ENCODE measurements around the gene CNRIP1.

Gene CNRIP1

DNA sequence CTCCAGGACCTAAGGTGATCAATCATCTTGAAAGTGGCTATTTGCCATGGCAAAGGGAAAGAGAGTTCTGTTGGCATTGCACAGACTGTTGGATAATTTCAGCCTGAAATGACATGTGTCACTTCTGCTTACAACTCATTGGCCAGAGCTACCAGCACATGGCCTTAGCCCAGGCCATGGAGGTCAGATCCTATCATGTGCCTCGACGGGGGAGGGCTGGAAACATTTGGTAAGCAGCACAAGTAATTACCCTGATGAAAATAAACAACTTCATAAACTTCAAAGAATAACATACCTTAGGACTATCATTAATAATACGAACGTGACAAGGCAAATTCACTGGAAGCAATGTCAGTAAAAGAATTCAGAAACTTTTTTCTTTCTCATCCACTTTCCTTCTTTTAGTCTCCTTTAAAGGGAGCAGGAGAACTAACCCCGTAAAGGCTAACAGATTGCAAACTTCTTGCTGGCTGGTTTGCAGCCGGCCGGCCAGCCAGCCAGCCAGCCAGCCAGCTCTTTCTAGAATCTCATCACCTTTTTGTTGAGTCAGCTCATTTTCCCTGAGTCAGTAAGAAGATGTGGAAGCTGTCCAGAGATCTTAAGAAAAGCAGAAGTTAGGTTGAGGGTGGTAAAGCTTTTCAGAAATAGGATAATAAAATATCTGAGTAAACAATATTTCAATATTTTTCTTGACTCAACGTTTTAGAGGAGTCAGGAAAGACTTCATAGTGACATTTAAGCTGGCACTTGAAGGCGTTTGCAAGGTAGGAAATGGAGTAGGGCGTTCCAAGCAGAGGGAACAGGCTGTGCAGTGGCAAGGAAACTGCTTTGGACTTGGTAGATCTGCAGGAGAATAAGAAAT is 31.9 kb downstream of the CNRIP1 start:
- H3K4me1 Mint-ChIP-seq (ENCODE audit: low read depth): no peaks in the 10 kb centered on the region
- H3K36me3 Mint-ChIP-seq: no peaks in the 10 kb centered on the region
- H3K9me3 Mint-ChIP-seq (ENCODE audit: low read depth): no peaks in the 10 kb centered on the region
- H3K27me3 Mint-ChIP-seq: peaks cover 6% of the 10 kb centered on the region
- no peak overlapping the region for H3K27ac Mint-ChIP-seq
- H3K4me3 Mint-ChIP-seq: no peak overlapping the region

DNA sequence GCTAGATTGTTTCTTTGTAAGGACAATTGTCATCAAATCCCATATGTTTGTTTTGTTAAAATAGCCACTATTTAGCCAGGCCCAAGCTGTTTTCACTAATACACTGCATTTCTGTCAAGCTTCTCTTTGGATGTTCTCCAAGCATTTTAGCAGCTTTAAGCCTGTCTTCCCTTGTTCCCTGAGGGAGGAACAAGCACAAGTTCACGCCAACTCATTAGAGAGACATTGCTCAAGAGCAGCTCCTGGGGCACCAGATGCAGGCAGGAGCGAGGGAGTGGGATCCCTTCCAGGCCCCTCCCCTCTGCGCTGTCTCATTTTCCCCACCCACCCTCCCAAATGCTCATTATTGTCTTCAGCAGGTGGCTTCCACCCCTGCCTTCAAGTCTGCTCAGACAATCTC is 34.9 kb downstream of the CNRIP1 start:
- no peak overlapping the region for H3K27ac Mint-ChIP-seq
- peaks cover 6% of the 10 kb centered on the region for H3K27me3 Mint-ChIP-seq
- peaks cover 1% of the 10 kb centered on the region for H3K4me1 Mint-ChIP-seq (ENCODE audit: low read depth)
- H3K4me3 Mint-ChIP-seq: no peak overlapping the region
- H3K9me3 Mint-ChIP-seq (ENCODE audit: low read depth): no peaks in the 10 kb centered on the region
- no peaks in the 10 kb centered on the region for H3K36me3 Mint-ChIP-seq

DNA sequence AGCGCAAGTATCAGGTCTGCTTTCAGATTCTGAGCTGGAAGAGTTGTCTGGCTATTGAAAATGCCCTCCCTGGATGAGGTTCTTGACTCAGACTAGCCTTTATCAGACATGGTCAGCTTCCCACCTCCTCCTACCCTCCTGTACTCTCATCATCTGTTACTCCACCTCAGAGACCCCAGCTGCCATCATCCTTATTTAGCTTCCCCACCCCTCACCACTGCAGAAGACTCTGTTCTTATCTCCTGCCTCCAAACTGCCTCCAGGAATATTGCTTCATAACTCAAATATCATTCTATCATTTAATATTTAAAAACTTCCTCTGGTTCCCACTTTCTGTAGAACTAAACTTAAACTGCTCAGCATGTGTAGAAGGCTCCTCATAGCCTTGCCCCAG is 36.3 kb downstream of the CNRIP1 start:
- Mint-ChIP-seq H3K36me3 (no peaks in the 10 kb centered on the region), H3K9me3 (ENCODE audit: low read depth) (no peaks in the 10 kb centered on the region)

DNA sequence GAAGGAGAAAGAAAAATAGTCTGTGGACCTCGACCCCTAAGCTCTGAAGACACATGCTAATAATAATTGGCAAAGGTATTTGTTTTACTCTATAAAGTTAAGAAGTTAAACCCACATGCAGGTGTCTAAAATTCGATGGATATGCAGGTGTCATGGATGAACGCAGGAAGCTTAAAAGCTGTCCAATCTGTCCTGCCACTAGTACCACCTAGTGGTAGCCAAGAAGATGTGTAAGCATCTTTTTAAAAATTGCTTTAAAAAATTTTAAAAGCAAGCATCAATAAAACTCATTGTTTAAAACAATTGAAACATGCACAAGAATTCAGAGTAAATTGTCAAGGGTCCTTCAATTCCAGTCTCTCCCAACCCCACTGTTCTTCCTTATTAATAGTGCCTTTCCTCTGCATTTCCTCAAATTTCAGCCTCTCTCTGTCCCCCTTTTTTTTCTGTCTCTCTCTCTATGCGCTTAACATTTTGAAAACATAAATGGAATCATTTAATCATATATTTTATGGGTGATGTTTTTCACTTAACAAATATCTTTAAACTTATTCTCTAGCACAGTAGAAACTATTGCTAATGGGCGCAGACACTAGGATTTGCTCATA is 36.8 kb downstream of the CNRIP1 start:
- H3K27ac Mint-ChIP-seq: no peak overlapping the region
- H3K9me3 Mint-ChIP-seq (ENCODE audit: low read depth): no peaks in the 10 kb centered on the region
- peaks cover 1% of the 10 kb centered on the region for H3K4me1 Mint-ChIP-seq (ENCODE audit: low read depth)
- no peaks in the 10 kb centered on the region for H3K36me3 Mint-ChIP-seq
- H3K4me3 Mint-ChIP-seq: no peak overlapping the region
- peaks cover 7% of the 10 kb centered on the region for H3K27me3 Mint-ChIP-seq

More for the DNA sequence above, 36.3 kb downstream of the CNRIP1 start:
- Mint-ChIP-seq H3K27me3 (peaks cover 4% of the 10 kb centered on the region), H3K27ac (no peak overlapping the region), H3K4me3 (no peak overlapping the region), H3K4me1 (ENCODE audit: low read depth) (peaks cover 1% of the 10 kb centered on the region)

DNA sequence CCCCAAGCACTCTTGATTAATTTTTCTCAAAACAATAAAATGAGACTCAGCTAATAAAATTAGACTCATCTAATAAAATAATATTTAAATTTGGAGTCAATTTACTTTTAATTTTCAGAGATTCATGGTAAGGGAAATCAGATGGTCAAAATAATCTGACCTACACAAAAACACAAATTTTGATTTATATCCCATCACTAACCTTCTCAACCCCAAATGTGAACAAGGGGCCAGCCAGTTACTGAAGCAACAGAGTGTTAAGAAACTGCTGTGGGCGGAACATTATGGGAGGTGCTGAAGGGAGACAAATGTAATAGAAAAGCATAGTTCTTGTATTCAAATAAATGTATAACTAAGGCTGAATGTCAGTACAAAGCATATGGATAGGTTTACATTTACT is 39.0 kb downstream of the CNRIP1 start:
- Mint-ChIP-seq H3K4me3 (no peak overlapping the region), H3K9me3 (ENCODE audit: low read depth) (no peaks in the 10 kb centered on the region), H3K27me3 (peaks cover 8% of the 10 kb centered on the region), H3K27ac (no peak overlapping the region), H3K36me3 (no peaks in the 10 kb centered on the region), H3K4me1 (ENCODE audit: low read depth) (peaks cover 1% of the 10 kb centered on the region)

DNA sequence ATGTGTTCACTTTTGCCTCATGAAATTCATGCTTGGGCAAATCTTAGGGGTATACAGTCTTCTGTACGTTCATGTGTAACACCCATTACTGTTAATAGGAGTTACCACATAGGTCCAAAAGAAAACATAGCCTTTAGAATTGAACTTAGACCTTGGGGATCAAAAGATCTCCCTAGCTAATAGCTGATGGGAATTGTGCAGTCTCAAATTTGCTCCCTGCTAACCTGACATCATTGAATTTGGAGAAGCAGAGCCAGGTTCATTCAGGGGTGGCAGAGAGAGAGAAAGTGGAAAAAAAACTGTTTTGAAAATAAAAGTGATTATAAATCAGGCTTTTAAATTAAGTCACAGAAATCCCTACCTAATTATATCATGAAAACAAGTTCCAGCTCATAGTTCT is 39.4 kb downstream of the CNRIP1 start:
- Mint-ChIP-seq H3K36me3 (no peaks in the 10 kb centered on the region), H3K4me3 (no peak overlapping the region), H3K27ac (no peak overlapping the region), H3K27me3 (peaks cover 6% of the 10 kb centered on the region), H3K9me3 (ENCODE audit: low read depth) (no peaks in the 10 kb centered on the region), H3K4me1 (ENCODE audit: low read depth) (peaks cover 1% of the 10 kb centered on the region)

DNA sequence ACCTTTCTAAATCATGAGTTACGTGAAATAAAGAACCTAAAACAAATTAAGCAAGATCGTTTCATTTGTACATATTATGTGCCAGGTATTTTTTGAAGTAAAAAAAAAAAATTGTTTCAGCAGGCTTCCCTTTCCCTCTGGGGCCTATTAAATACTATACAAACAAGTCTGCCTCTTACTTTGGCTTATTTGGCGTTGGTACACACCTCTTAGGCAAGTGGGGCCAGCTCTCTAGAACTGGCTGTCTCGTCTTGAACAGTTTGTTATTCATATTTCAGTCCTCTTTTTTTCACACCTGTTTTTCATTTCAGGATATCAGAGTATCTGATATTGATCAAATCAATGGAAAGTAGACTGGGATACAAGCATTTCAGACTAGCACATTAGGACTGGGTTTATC is 40.1 kb downstream of the CNRIP1 start:
- Mint-ChIP-seq H3K27me3 (peaks cover 6% of the 10 kb centered on the region), H3K27ac (no peak overlapping the region), H3K4me1 (ENCODE audit: low read depth) (peaks cover 1% of the 10 kb centered on the region), H3K9me3 (ENCODE audit: low read depth) (no peaks in the 10 kb centered on the region), H3K36me3 (no peaks in the 10 kb centered on the region), H3K4me3 (no peak overlapping the region)

DNA sequence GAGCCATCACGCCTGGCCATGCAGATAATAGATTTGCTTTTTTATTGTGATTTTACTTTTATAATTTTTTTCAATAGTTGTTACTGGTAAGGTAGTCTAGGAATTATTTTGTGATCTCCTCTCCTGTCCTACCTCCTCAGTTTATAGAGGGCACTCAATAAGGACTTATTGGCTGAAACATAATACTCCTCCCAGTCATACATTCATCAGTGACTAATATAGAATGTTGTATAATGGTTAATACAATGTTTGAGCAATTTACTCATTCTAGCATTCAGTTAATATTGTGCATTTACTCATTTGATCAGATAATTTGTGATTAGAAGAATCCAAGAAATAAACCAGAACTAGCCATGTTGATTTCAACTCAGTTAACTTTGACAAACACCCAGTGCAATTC is 41.6 kb downstream of the CNRIP1 start:
- Mint-ChIP-seq H3K27ac (no peak overlapping the region), H3K27me3 (peaks cover 10% of the 10 kb centered on the region), H3K4me1 (ENCODE audit: low read depth) (peaks cover 1% of the 10 kb centered on the region), H3K4me3 (no peak overlapping the region), H3K36me3 (no peaks in the 10 kb centered on the region), H3K9me3 (ENCODE audit: low read depth) (no peaks in the 10 kb centered on the region)

DNA sequence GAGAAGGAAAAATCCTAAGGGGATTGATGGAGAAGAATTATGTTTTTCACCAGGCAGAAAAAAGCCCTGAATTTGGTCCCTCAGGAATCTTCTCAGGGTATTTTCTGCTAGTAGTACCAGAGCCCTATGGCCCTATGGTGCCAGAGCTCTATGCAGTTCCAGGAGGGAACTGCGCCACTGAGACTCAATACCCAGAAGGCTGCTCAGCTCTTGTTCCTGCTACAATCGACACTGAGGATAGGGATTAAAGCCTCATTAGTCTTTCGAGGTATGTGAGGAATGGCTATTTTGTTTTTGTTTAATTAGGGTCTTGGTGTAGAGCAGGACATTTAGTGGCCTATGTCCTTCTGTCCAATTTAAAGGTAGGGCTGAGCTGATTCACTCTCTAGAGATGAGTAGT is 45.7 kb downstream of the CNRIP1 start:
- Mint-ChIP-seq H3K4me3 (no peak overlapping the region), H3K36me3 (no peaks in the 10 kb centered on the region), H3K4me1 (ENCODE audit: low read depth) (no peaks in the 10 kb centered on the region), H3K9me3 (ENCODE audit: low read depth) (no peaks in the 10 kb centered on the region), H3K27me3 (peaks cover 9% of the 10 kb centered on the region), H3K27ac (no peak overlapping the region)

DNA sequence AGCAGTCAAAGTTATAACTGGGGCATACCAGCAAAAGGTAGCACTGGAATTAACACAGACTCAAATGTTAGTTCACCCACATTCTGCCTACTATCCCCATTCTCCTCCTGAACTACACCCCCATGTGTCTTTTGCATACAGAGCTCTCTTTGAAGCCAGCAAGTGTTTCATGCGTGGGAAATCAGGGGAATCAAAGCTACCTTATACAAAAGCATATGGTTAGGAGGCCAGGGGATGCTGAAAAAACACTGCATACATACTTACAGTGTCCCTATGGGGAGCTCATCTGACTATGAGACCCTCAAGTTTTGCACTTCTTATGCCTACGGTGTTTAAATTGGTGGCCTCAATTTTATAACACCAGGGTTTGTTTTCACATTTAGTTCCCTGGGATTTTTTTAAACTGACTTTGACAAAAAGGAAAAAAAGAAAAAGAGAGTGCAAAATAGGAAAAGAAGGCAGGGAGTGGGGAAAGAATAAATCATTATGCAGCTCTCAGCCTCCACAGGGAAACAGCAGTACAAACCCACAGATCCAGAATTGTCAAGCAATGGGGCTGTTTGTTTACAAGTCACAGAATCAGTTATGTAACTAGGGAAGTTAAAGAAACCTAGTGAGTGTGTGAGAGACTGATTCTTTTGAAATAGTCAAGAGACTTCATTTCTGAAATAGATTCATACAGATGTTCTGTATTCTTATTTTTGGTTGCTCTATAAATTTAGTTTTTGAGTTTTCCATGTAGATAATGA is 47.3 kb downstream of the CNRIP1 start:
- no peaks in the 10 kb centered on the region for H3K4me1 Mint-ChIP-seq (ENCODE audit: low read depth)
- H3K4me3 Mint-ChIP-seq: no peak overlapping the region
- H3K27me3 Mint-ChIP-seq: peaks cover 4% of the 10 kb centered on the region

DNA sequence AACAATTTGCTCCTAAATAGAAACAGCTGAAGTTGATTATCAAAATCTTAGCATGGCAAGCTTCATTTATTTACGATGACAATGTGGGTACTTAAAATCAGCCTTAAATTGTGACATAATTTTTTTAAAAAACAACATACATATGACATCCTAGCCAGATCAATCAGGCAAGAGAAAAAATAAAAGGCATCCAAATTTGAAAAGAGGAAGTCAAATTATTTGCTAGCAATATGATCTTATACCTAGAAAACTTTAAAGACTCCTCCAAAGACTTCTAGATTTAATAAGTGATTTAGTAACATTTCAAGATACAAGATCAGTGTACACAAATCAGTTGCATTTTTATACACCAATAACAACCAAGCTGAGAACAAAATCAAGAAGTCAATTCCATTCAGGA is 53.1 kb downstream of the CNRIP1 start:
- no peak overlapping the region for H3K27ac Mint-ChIP-seq
- no peaks in the 10 kb centered on the region for H3K4me1 Mint-ChIP-seq (ENCODE audit: low read depth)
- no peaks in the 10 kb centered on the region for H3K27me3 Mint-ChIP-seq
- no peaks in the 10 kb centered on the region for H3K9me3 Mint-ChIP-seq (ENCODE audit: low read depth)
- no peaks in the 10 kb centered on the region for H3K36me3 Mint-ChIP-seq
- no peak overlapping the region for H3K4me3 Mint-ChIP-seq

More for the DNA sequence above, 47.3 kb downstream of the CNRIP1 start:
- no peak overlapping the region for H3K27ac Mint-ChIP-seq
- no peaks in the 10 kb centered on the region for H3K9me3 Mint-ChIP-seq (ENCODE audit: low read depth)
- H3K36me3 Mint-ChIP-seq: no peaks in the 10 kb centered on the region

DNA sequence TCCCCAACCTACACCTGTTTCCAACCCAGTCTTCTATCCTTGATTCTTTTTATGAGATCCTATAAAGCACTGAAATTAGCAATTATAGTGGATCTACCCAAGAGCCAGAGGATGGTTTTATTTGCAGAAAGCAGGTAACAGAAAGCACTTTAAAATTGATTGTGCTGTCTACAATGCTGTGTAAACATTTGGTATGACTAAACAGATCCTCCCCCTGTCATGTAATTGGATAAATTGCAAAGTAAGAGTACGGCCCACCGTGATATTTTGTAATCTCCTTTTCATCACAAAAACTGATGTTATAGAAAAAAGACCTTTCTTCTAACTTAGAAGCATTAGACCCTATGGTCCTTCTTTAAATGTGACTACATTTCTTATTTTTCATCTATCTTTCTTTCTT is 56.1 kb downstream of the CNRIP1 start:
- Mint-ChIP-seq H3K4me3 (no peak overlapping the region), H3K27ac (no peak overlapping the region), H3K36me3 (no peaks in the 10 kb centered on the region), H3K27me3 (no peaks in the 10 kb centered on the region), H3K4me1 (ENCODE audit: low read depth) (no peaks in the 10 kb centered on the region), H3K9me3 (ENCODE audit: low read depth) (no peaks in the 10 kb centered on the region)

DNA sequence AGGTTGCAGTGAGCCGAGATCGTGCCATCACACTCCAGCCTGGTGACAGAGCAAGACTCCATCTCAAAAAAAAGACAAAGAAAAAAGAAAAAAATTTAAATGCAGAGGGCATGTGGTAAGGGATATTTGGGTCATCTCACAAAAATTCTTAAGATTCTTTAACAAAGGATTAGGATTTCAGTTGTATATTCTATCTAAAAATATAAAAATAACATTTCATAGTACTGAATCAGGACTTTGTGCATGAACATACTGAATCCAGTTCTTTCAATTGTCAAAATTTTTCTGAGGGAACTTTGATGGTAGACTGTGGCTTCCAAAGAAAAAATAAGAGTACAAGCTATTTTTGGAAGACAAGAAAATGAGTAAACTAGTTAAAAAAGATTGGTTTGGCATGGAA is 60.9 kb downstream of the CNRIP1 start:
- Mint-ChIP-seq H3K4me1 (ENCODE audit: low read depth) (peaks cover 25% of the 10 kb centered on the region), H3K4me3 (no peak overlapping the region), H3K27me3 (no peaks in the 10 kb centered on the region), H3K36me3 (no peaks in the 10 kb centered on the region), H3K27ac (no peak overlapping the region), H3K9me3 (ENCODE audit: low read depth) (no peaks in the 10 kb centered on the region)

DNA sequence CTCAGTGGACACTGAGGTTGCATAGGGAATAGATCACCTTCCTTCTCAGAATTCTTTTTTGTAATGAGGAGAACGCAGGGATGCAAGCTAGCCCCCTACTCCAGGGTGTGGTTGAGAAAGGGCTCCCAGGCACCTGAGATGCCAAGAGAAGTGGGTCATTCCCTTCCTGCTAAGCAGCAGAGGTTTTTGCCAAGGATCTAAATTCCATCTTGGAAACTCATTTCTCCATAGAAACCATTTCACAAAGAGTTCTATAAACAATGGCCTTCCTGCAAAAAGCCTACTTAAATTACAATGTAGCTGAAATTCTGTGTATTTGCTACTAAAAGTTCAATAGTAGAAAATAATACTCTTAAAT is 63.7 kb downstream of the CNRIP1 start:
- Mint-ChIP-seq H3K27me3 (no peaks in the 10 kb centered on the region), H3K4me1 (ENCODE audit: low read depth) (peaks cover 29% of the 10 kb centered on the region), H3K36me3 (no peaks in the 10 kb centered on the region), H3K4me3 (no peak overlapping the region), H3K27ac (no peak overlapping the region), H3K9me3 (ENCODE audit: low read depth) (no peaks in the 10 kb centered on the region)

All from activated naive CD8-positive, alpha-beta T cell (primary cell).